Measurements from ENCODE around the gene HAND2. TPM values are rescaled to one million over a fixed set of nuclear protein-coding genes. Genes with fewer than 3 reads are reported as not detected.

The HAND2 gene
- total RNA-seq, 1 donor from 2014 or later, result not detected

- no peak overlapping the region for H3K4me3 Mint-ChIP-seq (ENCODE audit: unreplicated experiment)
- peaks cover 2% of the 10 kb centered on the region for H3K9me3 Mint-ChIP-seq (ENCODE audit: unreplicated experiment)
- DNase-seq, result no peak
- no peak overlapping the region for H3K27ac Mint-ChIP-seq (ENCODE audit: unreplicated experiment)
- H3K27me3 Mint-ChIP-seq (ENCODE audit: unreplicated experiment), result peaks cover 18% of the 10 kb centered on the region
- H3K4me1 Mint-ChIP-seq (ENCODE audit: low read depth, unreplicated experiment), result peaks cover 4% of the 10 kb centered on the region
- no peaks in the 10 kb centered on the region for H3K36me3 Mint-ChIP-seq (ENCODE audit: unreplicated experiment)
- TF ChIP-seq, protein P1, sequence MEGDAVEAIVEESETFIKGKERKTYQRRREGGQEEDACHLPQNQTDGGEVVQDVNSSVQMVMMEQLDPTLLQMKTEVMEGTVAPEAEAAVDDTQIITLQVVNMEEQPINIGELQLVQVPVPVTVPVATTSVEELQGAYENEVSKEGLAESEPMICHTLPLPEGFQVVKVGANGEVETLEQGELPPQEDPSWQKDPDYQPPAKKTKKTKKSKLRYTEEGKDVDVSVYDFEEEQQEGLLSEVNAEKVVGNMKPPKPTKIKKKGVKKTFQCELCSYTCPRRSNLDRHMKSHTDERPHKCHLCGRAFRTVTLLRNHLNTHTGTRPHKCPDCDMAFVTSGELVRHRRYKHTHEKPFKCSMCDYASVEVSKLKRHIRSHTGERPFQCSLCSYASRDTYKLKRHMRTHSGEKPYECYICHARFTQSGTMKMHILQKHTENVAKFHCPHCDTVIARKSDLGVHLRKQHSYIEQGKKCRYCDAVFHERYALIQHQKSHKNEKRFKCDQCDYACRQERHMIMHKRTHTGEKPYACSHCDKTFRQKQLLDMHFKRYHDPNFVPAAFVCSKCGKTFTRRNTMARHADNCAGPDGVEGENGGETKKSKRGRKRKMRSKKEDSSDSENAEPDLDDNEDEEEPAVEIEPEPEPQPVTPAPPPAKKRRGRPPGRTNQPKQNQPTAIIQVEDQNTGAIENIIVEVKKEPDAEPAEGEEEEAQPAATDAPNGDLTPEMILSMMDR (IDR thresholded peaks at IDR 0.05; ENCODE audit: partially characterized antibody, unreplicated experiment), result no peak
Observed at GRCh38 chr4:173543266-173543665, 13.2 kb upstream of the HAND2 start.

DNA sequence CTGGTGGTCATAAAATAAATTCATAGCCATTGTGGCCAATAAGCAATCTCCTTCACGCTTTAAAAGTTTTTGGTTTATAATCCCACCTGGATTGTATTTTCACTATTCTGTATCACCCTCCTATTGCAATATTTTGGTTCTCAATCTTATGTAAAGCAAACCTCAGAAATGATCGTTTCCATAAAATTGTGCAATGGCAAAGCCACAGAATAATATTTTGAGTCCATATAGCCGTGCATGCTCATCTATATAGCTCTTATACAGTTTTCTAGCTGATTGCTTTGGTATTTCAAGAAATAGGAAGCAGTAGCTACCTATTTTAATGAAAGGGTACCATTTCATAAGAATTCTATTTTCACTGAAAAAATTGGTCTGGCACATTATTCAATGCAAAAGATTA is 10.0 kb upstream of the HAND2 start:
- H3K27me3 Mint-ChIP-seq (ENCODE audit: unreplicated experiment), result peaks cover 35% of the 10 kb centered on the region
- no peak overlapping the region for H3K4me3 Mint-ChIP-seq (ENCODE audit: unreplicated experiment)
- peaks cover 5% of the 10 kb centered on the region for H3K36me3 Mint-ChIP-seq (ENCODE audit: unreplicated experiment)
- peaks cover 4% of the 10 kb centered on the region for H3K4me1 Mint-ChIP-seq (ENCODE audit: low read depth, unreplicated experiment)
- H3K9me3 Mint-ChIP-seq (ENCODE audit: unreplicated experiment), result peaks cover 8% of the 10 kb centered on the region
- no peak for DNase-seq
- TF ChIP-seq, protein P1 (IDR thresholded peaks at IDR 0.05; ENCODE audit: partially characterized antibody, unreplicated experiment), result no peak
- no peak overlapping the region for H3K27ac Mint-ChIP-seq (ENCODE audit: unreplicated experiment)

DNA sequence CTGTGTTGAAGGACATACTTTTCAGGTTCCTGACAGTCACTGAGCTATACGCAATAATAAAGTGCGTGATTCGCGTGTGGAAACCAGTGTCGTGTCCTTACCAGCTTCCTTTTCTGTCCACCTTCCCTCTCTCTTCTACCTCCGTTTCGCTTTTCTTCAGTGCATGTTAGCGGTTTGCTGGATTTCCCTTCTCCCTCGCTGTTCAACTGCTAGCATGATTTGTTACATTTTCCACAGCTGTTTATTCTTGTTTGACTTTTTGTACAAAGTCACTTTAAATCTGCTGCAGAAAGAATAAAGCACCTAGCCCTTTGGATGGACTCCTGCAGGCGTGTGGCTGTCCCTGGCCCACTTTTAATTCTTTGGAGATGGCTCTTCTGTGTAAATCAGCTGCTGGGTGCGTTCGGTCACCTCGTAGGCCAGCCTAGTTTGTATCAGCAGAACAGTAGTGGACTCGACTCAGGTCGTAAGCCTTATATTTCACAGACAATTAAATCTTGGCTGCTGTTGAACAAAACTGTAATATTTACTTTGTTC is 8.9 kb upstream of the HAND2 start:
- no peak for DNase-seq
- Mint-ChIP-seq H3K27me3 (ENCODE audit: unreplicated experiment) (peaks cover 37% of the 10 kb centered on the region), H3K27ac (ENCODE audit: unreplicated experiment) (no peak overlapping the region), H3K4me3 (ENCODE audit: unreplicated experiment) (peak overlapping the region; percentile 78), H3K36me3 (ENCODE audit: unreplicated experiment) (peaks cover 5% of the 10 kb centered on the region), H3K4me1 (ENCODE audit: low read depth, unreplicated experiment) (peaks cover 4% of the 10 kb centered on the region), H3K9me3 (ENCODE audit: unreplicated experiment) (peaks cover 8% of the 10 kb centered on the region)
- TF ChIP-seq, protein P1 (IDR thresholded peaks at IDR 0.05; ENCODE audit: partially characterized antibody, unreplicated experiment), result no peak

- H3K9me3 Mint-ChIP-seq (ENCODE audit: unreplicated experiment), result peaks cover 8% of the 10 kb centered on the region
- DNase-seq, result no peak
- H3K36me3 Mint-ChIP-seq (ENCODE audit: unreplicated experiment), result peaks cover 5% of the 10 kb centered on the region
- TF ChIP-seq, protein P1 (IDR thresholded peaks at IDR 0.05; ENCODE audit: partially characterized antibody, unreplicated experiment), result no peak
- peaks cover 4% of the 10 kb centered on the region for H3K4me1 Mint-ChIP-seq (ENCODE audit: low read depth, unreplicated experiment)
- H3K4me3 Mint-ChIP-seq (ENCODE audit: unreplicated experiment), result peak overlapping the region; percentile 73
- peaks cover 42% of the 10 kb centered on the region for H3K27me3 Mint-ChIP-seq (ENCODE audit: unreplicated experiment)
- H3K27ac Mint-ChIP-seq (ENCODE audit: unreplicated experiment), result no peak overlapping the region
Observed at GRCh38 chr4:173538148-173538908, 8.3 kb upstream of the HAND2 start.

GRCh38 chr4:173537613-173538147 is 7.7 kb upstream of the HAND2 start:
- Mint-ChIP-seq H3K27ac (ENCODE audit: unreplicated experiment) (no peak overlapping the region), H3K27me3 (ENCODE audit: unreplicated experiment) (peaks cover 44% of the 10 kb centered on the region), H3K36me3 (ENCODE audit: unreplicated experiment) (peaks cover 5% of the 10 kb centered on the region), H3K4me1 (ENCODE audit: low read depth, unreplicated experiment) (peaks cover 4% of the 10 kb centered on the region), H3K4me3 (ENCODE audit: unreplicated experiment) (no peak overlapping the region), H3K9me3 (ENCODE audit: unreplicated experiment) (peaks cover 8% of the 10 kb centered on the region)
- DNase-seq, result no peak
- TF ChIP-seq, protein P1 (IDR thresholded peaks at IDR 0.05; ENCODE audit: partially characterized antibody, unreplicated experiment), result no peak
